ENCODE data around the gene UBE2Q1.

DNA sequence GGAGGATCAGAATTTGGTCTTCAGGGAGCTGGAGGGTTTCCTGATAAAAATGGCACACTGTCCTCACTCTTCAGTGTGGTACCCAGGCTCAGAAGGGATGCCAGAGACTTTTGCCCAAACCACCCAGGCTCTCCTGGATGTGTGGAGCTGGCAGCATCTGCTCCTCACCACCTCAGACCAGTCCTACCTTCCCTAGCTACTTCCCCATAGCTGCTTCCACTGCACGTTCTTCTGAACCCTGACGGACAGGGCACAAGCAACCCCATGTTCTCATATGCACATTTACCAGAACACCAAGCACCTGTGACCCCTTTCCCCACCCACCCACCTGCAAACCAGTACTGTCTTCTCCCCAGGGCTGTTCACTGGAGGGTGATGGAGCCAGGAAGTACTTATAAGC is 44.9 kb upstream of the UBE2Q1 start:
- TF ChIP-seq, protein P1, sequence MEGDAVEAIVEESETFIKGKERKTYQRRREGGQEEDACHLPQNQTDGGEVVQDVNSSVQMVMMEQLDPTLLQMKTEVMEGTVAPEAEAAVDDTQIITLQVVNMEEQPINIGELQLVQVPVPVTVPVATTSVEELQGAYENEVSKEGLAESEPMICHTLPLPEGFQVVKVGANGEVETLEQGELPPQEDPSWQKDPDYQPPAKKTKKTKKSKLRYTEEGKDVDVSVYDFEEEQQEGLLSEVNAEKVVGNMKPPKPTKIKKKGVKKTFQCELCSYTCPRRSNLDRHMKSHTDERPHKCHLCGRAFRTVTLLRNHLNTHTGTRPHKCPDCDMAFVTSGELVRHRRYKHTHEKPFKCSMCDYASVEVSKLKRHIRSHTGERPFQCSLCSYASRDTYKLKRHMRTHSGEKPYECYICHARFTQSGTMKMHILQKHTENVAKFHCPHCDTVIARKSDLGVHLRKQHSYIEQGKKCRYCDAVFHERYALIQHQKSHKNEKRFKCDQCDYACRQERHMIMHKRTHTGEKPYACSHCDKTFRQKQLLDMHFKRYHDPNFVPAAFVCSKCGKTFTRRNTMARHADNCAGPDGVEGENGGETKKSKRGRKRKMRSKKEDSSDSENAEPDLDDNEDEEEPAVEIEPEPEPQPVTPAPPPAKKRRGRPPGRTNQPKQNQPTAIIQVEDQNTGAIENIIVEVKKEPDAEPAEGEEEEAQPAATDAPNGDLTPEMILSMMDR (IDR thresholded peaks at IDR 0.05; ENCODE audit: borderline replicate concordance, extremely low read depth, low read length, poor library complexity, severe bottlenecking) = no peak
- TF ChIP-seq EZH2 (IDR thresholded peaks at IDR 0.05; ENCODE audit: borderline replicate concordance, low read depth, low read length, severe bottlenecking) = no peak
